GM12878 (cell line): ENCODE measurements around the gene NOXA1. TPM values are rescaled to one million over a fixed set of nuclear protein-coding genes. Genes with fewer than 3 reads are reported as not detected.

Experiments
- ATAC-seq: fragments of 200-7000 bp; cut with Tn5 transposase; 3 replicates; pipeline ENCODE4 v1.9.1; 2020; ENCODE audit warnings: mild to moderate bottlenecking, moderate library complexity
- BruUV-seq: library from RNA; stranded (reverse); fragments of 400-500 nt; replicated peaks from 2 replicates; lab custom pipeline; 2021; lab: Mats Ljungman, UMichigan
- CTCF ChIA-PET: fragments of 300-600 bp; sonication (Branson Sonifier 250); formaldehyde crosslinking; extraction: SDS; loops from one replicate; lab custom pipeline; 2021; ENCODE audit warnings: inconsistent platforms; lab: Yijun Ruan, JAX
- POLR2A ChIA-PET: fragments of 350-600 bp; formaldehyde crosslinking; extraction: SDS; loops from one replicate; lab custom pipeline; 2021; ENCODE audit warnings: inconsistent platforms; lab: Charles Lee
- RAD21 ChIA-PET: fragments of 300-600 bp; sonication (Branson Sonifier 250); formaldehyde crosslinking; loops from one replicate; lab custom pipeline; 2023; ENCODE audit warnings: antibody characterized with exemption; ENCODE audit not compliant: unreplicated experiment; lab: Charles Lee
- SMC1A ChIA-PET: fragments of 300-600 bp; sonication (Branson Sonifier 250); formaldehyde crosslinking; loops from one replicate; lab custom pipeline; 2023; ENCODE audit not compliant: unreplicated experiment, uncharacterized antibody; lab: Charles Lee
- DNase-seq: peaks from one replicate; pipeline ENCODE4 v3.0.0-alpha.2; 2011; ENCODE audit warnings: low read depth, low spot score
- FAIRE-seq: peaks from 3 replicates; lab custom pipeline; 2011; peaks lifted over from hg19 to GRCh38; lab: Jason Lieb, UNC
- H2AFZ ChIP-seq: 2 replicates; pipeline ENCODE4 v1.6.0; 2011; ENCODE audit warnings: low read depth, low read length, control low read depth; ENCODE audit not compliant: control insufficient read depth
- H3K27ac ChIP-seq: 2 replicates; pipeline ENCODE4 v1.5.1; 2011; ENCODE audit warnings: control low read depth; ENCODE audit not compliant: control insufficient read depth, insufficient read depth
- H3K27me3 ChIP-seq, 2 experiments: replicated peaks in 1 of 2; 2 replicates each; pipeline versions ENCODE4 v1.6.0 to v1.6.1; 2011; ENCODE audit warnings: low read length in 1 of 2; ENCODE audit not compliant: control insufficient read depth in 2 of 2, insufficient read depth in 2 of 2
- H3K36me3 ChIP-seq, 2 experiments: 2 replicates each; pipeline ENCODE4 v1.5.1; 2011; ENCODE audit warnings: low read length in 1 of 2; ENCODE audit not compliant: control insufficient read depth in 2 of 2, insufficient read depth in 2 of 2
- H3K4me1 ChIP-seq: 2 replicates; pipeline ENCODE4 v1.6.1; 2011; ENCODE audit warnings: mild to moderate bottlenecking, low read length, moderate library complexity, mixed read lengths; ENCODE audit not compliant: control insufficient read depth, insufficient read depth
- H3K4me2 ChIP-seq: 2 replicates; pipeline ENCODE4 v1.6.0; 2011; ENCODE audit warnings: control low read depth; ENCODE audit not compliant: control insufficient read depth, insufficient read depth
- H3K4me3 ChIP-seq: fragments of 200-600 bp; sonication (generic); 2 replicates; pipeline ENCODE4 v1.5.1; 2016
- H3K79me2 ChIP-seq: 2 replicates; pipeline ENCODE4 v1.6.0; 2011; ENCODE audit warnings: low read length; ENCODE audit not compliant: control insufficient read depth, insufficient read depth
- H3K9ac ChIP-seq: 2 replicates; pipeline ENCODE4 v1.8.0; 2011; ENCODE audit warnings: low read length, control low read depth, mixed read lengths; ENCODE audit not compliant: control insufficient read depth, insufficient read depth
- H3K9me3 ChIP-seq: replicated peaks from 3 replicates; pipeline ENCODE4 v1.5.1; 2011; ENCODE audit warnings: mild to moderate bottlenecking, low read length; ENCODE audit not compliant: control insufficient read depth, insufficient read depth
- H4K20me1 ChIP-seq: 2 replicates; pipeline ENCODE4 v1.6.0; 2011; ENCODE audit not compliant: control insufficient read depth, insufficient read depth
- BCL11A ChIP-seq: IDR thresholded peaks from 2 replicates; pipeline ENCODE4 v1.6.1; 2011; ENCODE audit warnings: low read depth, low read length
- CREM ChIP-seq: IDR thresholded peaks from 2 replicates; pipeline ENCODE4 v1.6.1; 2014; ENCODE audit warnings: antibody characterized with exemption, low read depth
- DPF2 ChIP-seq: fragments of 450-650 bp; IDR thresholded peaks from 2 replicates; pipeline ENCODE4 v1.6.1; 2017; ENCODE audit warnings: mild to moderate bottlenecking
- E2F4 ChIP-seq: IDR thresholded peaks from 2 replicates; pipeline ENCODE4 v1.6.1; 2012; ENCODE audit warnings: low read depth, low read length, improper control_type of control experiment
- MAX ChIP-seq: IDR thresholded peaks from 2 replicates; pipeline ENCODE4 v1.6.1; 2012; ENCODE audit warnings: low read depth, low read length, improper control_type of control experiment
- NFYA ChIP-seq: IDR thresholded peaks from 2 replicates; pipeline ENCODE4 v1.6.1; 2011; ENCODE audit warnings: low read depth, mild to moderate bottlenecking, low read length, improper control_type of control experiment, borderline replicate concordance
- POLR2A ChIP-seq: IDR thresholded peaks from 2 replicates; pipeline ENCODE4 v1.6.1; 2011; ENCODE audit warnings: low read depth, mild to moderate bottlenecking, low read length
- SKIL ChIP-seq: fragments of 450-650 bp; IDR thresholded peaks from 2 replicates; pipeline ENCODE4 v1.6.1; 2017; ENCODE audit warnings: mild to moderate bottlenecking, low read depth, inconsistent platforms; ENCODE audit not compliant: poor library complexity, severe bottlenecking
- ZBTB11 ChIP-seq: fragments of 450-650 bp; formaldehyde crosslinking; IDR thresholded peaks from 2 replicates; pipeline ENCODE4 v1.5.0; 2022; ENCODE audit warnings: mild to moderate bottlenecking, missing genetic modification characterization
- ZNF207 ChIP-seq: fragments of 450-650 bp; IDR thresholded peaks from 2 replicates; pipeline ENCODE4 v1.6.1; 2014; ENCODE audit warnings: antibody characterized with exemption, mild to moderate bottlenecking, borderline replicate concordance
- WGBS: methylation state at CpG from one replicate; pipeline ENCODE4 v1.1.6; 2016; ENCODE audit warnings: low lambda C conversion rate; ENCODE audit not compliant: insufficient replicate concordance, insufficient coverage; ENCODE audit errors: missing lambda C conversion rate; 5-methylcytosine and 5-hydroxymethylcytosine counted together
- in situ Hi-C: fragments of 300-500 bp; cut with MboI; formaldehyde crosslinking; loops from 9 replicates; pipeline ENCODE4 v1.14.3; 2018; ENCODE audit warnings: mixed read lengths
- intact Hi-C: fragments of 100-400 bp; cut with micrococcal nuclease; formaldehyde crosslinking; loops from one replicate; pipeline ENCODE4 v1.14.2; 2022; ENCODE audit not compliant: unreplicated experiment
- polyA plus RNA-seq, 11 experiments: library from polyadenylated mRNA; depleted of rRNA in 4 of 11; unstranded in 6 of 11; stranded (reverse) in 5 of 11; fragments of >200 nt; fragmentation: Nextera tagmentation in 4 of 11; fragmentation: Illumina TruSeq in 1 of 11; extraction: Ambion mirVana in 4 of 11; extraction: Trizol in 1 of 11; gene quantifications; 1 replicate in 1 of 11; 2 replicates in 10 of 11; pipeline versions ENCODE4 v1.2.1 to v1.2.3, GENCODE V29; 2011 to 2016; ENCODE audit warnings: inconsistent platforms in 2 of 11, missing spikeins in 2 of 11, low read depth in 1 of 11
- total RNA-seq, 4 experiments: library from RNA; depleted of rRNA in 3 of 4; stranded (reverse); fragments of >200 nt in 3 of 4; fragmentation: Illumina TruSeq in 1 of 4; extraction: Trizol in 1 of 4; gene quantifications; 2 replicates each; pipeline versions ENCODE4 v1.2.1 to v1.2.3, GENCODE V29; 2013 to 2021

NOXA1 gene
- total and polyA plus RNA-seq, 10 of the 15 experiments (the other 5 are each of a cell fraction or from before 2014, with no cell fraction given), result 0.08 to 0.20 TPM; not detected in 8

GRCh38 chr9:137390553-137391410 lies 32.4 kb upstream of the NOXA1 start:
- Histone ChIP-seq H3K9ac (no peak overlapping the region), H2AFZ (no peak overlapping the region), H3K9me3 (no peaks in the 10 kb centered on the region), H3K4me3 (no peak overlapping the region), H3K4me2 (no peak overlapping the region), H3K4me1 (no peaks in the 10 kb centered on the region), H4K20me1 (no peaks in the 10 kb centered on the region), H3K27ac (no peak overlapping the region), H3K27me3 (no peaks in the 10 kb centered on the region), H3K36me3 (no peaks in the 10 kb centered on the region; a peak in 1 of 4 replicates), H3K79me2 (no peaks in the 10 kb centered on the region)
- no TSS peak for BruUV-seq
- FAIRE-seq, result no peak
- RAD21 ChIA-PET, result interaction anchor here (0.5 kb wide), 1 partner anchor 170 kb away, joined by 3 read pairs; no protein-coding TSS in a partner anchor
- in situ Hi-C loops (no loop called here), intact Hi-C loops (no loop called here)
- CTCF ChIA-PET, result no interaction called here
- SMC1A ChIA-PET, result no interaction called here
- POLR2A ChIA-PET, result no interaction called here
- ATAC-seq, result no peak
- 67% methylated on average over 34 of the region's 42 CpGs for WGBS
- DNase-seq, result no peak
- TF ChIP-seq ZNF207 (no peak), BCL11A (no peak), ZBTB11 (CRISPR knock-in tag) (no peak), POLR2A (no peak), CREM (no peak), MAX (no peak), NFYA (no peak), SKIL (no peak), E2F4 (no peak), DPF2 (no peak)
